Right lobe of liver (tissue), 4 donors: ENCODE measurements around the gene LRRC7.

Experiments
- POLR2A ChIP-seq: fragments of 450-650 bp; IDR thresholded peaks from one replicate; pipeline ENCODE4 v1.6.1; 2017; ENCODE audit warnings: antibody characterized with exemption, mild to moderate bottlenecking
- TF ChIP-seq, protein P1 (sequence below), 4 donors: fragments of 200-600 bp in 3 of 4; fragments of 450-650 bp in 1 of 4; IDR thresholded peaks; one replicate each; pipeline versions ENCODE4 v1.5.1 to v1.8.0; 2016 to 2022; ENCODE audit warnings: antibody characterized with exemption in 4 of 4, mild to moderate bottlenecking in 2 of 4
- donor health status: DM: no; HTN: no; CAD: no.
- donor health status: DM: no; HTN: no; CAD: no.
- donor health status: DM: no; HTN: yes; CAD: no.

DNA sequence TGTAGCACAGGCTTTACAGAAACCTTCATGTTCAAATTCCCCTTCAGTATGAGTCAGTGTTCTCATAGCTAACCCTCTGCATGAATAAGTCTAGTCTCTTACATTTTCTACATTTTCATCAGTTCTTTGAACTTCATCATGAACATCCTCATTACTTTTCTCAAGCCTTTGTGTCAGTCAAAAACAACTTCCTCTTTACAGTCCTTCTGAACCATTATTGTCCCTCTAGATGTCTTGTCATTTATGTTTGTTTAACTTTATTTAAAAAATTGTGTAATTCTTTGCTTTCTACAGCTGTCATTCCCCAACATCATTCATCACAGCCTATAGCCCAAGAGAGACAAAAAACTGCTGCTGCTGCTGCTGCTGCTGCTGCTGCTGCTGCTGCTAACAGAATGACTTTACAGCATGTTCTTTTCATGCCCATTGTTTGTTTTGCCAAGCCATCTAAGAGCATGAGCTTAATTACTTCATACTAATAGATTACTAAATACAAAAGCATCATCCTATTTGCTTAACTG, 504.6 kb downstream of the LRRC7 start:
- TF ChIP-seq, protein P1, sequence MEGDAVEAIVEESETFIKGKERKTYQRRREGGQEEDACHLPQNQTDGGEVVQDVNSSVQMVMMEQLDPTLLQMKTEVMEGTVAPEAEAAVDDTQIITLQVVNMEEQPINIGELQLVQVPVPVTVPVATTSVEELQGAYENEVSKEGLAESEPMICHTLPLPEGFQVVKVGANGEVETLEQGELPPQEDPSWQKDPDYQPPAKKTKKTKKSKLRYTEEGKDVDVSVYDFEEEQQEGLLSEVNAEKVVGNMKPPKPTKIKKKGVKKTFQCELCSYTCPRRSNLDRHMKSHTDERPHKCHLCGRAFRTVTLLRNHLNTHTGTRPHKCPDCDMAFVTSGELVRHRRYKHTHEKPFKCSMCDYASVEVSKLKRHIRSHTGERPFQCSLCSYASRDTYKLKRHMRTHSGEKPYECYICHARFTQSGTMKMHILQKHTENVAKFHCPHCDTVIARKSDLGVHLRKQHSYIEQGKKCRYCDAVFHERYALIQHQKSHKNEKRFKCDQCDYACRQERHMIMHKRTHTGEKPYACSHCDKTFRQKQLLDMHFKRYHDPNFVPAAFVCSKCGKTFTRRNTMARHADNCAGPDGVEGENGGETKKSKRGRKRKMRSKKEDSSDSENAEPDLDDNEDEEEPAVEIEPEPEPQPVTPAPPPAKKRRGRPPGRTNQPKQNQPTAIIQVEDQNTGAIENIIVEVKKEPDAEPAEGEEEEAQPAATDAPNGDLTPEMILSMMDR (IDR thresholded peaks at IDR 0.05): no peak
- TF ChIP-seq POLR2A: no peak
